SK-N-SH treated with all-trans-retinoic acid at 6 μM for 48 hours (cell line): Measurements from ENCODE around the gene SLC12A8.

Experiments used
- ATAC-seq: fragments of 200-7000 bp; cut with Tn5 transposase; 3 replicates; pipeline ENCODE4 v1.9.1; 2020; ENCODE audit warnings: mild to moderate bottlenecking, moderate library complexity
- ARNTL ChIP-seq: fragments of 450-650 bp; formaldehyde crosslinking; IDR thresholded peaks from 2 replicates; pipeline ENCODE4 v1.5.0; 2020; ENCODE audit warnings: low read depth, mild to moderate bottlenecking, moderate library complexity, borderline replicate concordance
- BACH2 ChIP-seq: fragments of 250-450 bp; sonication (Bioruptor Pico); IDR thresholded peaks from 2 replicates; pipeline ENCODE4 v1.9.0; 2021; ENCODE audit warnings: mild to moderate bottlenecking, borderline replicate concordance
- CREB5 ChIP-seq: fragments of 250-450 bp; sonication (Bioruptor Pico); IDR thresholded peaks from 2 replicates; pipeline ENCODE4 v1.5.1; 2020; ENCODE audit warnings: low read depth, mild to moderate bottlenecking, moderate library complexity
- CSDC2 ChIP-seq: fragments of 250-450 bp; sonication (Bioruptor Pico); IDR thresholded peaks from 2 replicates; pipeline ENCODE4 v1.5.0; 2020; ENCODE audit warnings: mild to moderate bottlenecking, moderate library complexity
- CSRNP3 ChIP-seq: fragments of 250-450 bp; sonication (Bioruptor Pico); IDR thresholded peaks from 2 replicates; pipeline ENCODE4 v1.5.1; 2021; ENCODE audit warnings: mild to moderate bottlenecking, moderate library complexity
- ESRRG ChIP-seq: fragments of 250-450 bp; sonication (Bioruptor Pico); IDR thresholded peaks from 2 replicates; pipeline ENCODE4 v1.6.1; 2021; ENCODE audit warnings: mild to moderate bottlenecking
- GLIS3 ChIP-seq: fragments of 250-450 bp; sonication (Bioruptor Pico); IDR thresholded peaks from 2 replicates; pipeline ENCODE4 v1.5.0; 2020; ENCODE audit warnings: mild to moderate bottlenecking, moderate library complexity
- ISL1 ChIP-seq: fragments of 250-450 bp; sonication (Bioruptor Pico); IDR thresholded peaks from 2 replicates; pipeline ENCODE4 v2.1.2; 2022; ENCODE audit warnings: mild to moderate bottlenecking, moderate library complexity
- OSR1 ChIP-seq: fragments of 250-450 bp; sonication (Bioruptor Pico); IDR thresholded peaks from 2 replicates; pipeline ENCODE4 v1.8.0; 2022; ENCODE audit warnings: moderate library complexity, mild to moderate bottlenecking, inconsistent platforms
- PATZ1 ChIP-seq: fragments of 250-450 bp; sonication (Bioruptor Pico); IDR thresholded peaks from 2 replicates; pipeline ENCODE4 v1.8.0; 2020; ENCODE audit warnings: mild to moderate bottlenecking, moderate library complexity, borderline replicate concordance
- POU6F1 ChIP-seq: fragments of 250-450 bp; sonication (Bioruptor Pico); IDR thresholded peaks from 2 replicates; pipeline ENCODE4 v1.8.0; 2021; ENCODE audit warnings: low read depth, mild to moderate bottlenecking, moderate library complexity, borderline replicate concordance
- PPARA ChIP-seq: fragments of 250-450 bp; sonication (Bioruptor Pico); IDR thresholded peaks from 2 replicates; pipeline ENCODE4 v1.5.0; 2020; ENCODE audit warnings: mild to moderate bottlenecking, borderline replicate concordance
- TCF4 ChIP-seq: fragments of 250-450 bp; sonication (Bioruptor Pico); IDR thresholded peaks from 2 replicates; pipeline ENCODE4 v1.8.0; 2021; ENCODE audit warnings: mild to moderate bottlenecking, moderate library complexity, borderline replicate concordance
- TOX ChIP-seq: fragments of 250-450 bp; sonication (Bioruptor Pico); IDR thresholded peaks from 2 replicates; pipeline ENCODE4 v1.8.0; 2021; ENCODE audit warnings: mild to moderate bottlenecking, moderate library complexity, borderline replicate concordance
- TSHZ2 ChIP-seq: fragments of 250-450 bp; sonication (Bioruptor Pico); IDR thresholded peaks from 2 replicates; pipeline ENCODE4 v1.5.0; 2020; ENCODE audit warnings: mild to moderate bottlenecking, moderate library complexity
- ZC3H10 ChIP-seq: fragments of 250-450 bp; sonication (Bioruptor Pico); IDR thresholded peaks from 2 replicates; pipeline ENCODE4 v1.5.1; 2021; ENCODE audit warnings: mild to moderate bottlenecking, moderate library complexity
- ZFP3 ChIP-seq: fragments of 250-450 bp; sonication (Bioruptor Pico); IDR thresholded peaks from 2 replicates; pipeline ENCODE4 v1.5.0; 2020; ENCODE audit warnings: mild to moderate bottlenecking, moderate library complexity
- ZFP30 ChIP-seq: fragments of 450-650 bp; formaldehyde crosslinking; IDR thresholded peaks from 2 replicates; pipeline ENCODE4 v1.5.0; 2022; ENCODE audit warnings: mild to moderate bottlenecking, moderate library complexity
- ZNF565 ChIP-seq: fragments of 450-650 bp; formaldehyde crosslinking; conservative IDR thresholded peaks from 2 replicates; pipeline ENCODE4 v1.5.0; 2020; ENCODE audit warnings: low read depth, mild to moderate bottlenecking, moderate library complexity
- ZNF70 ChIP-seq: fragments of 450-650 bp; formaldehyde crosslinking; IDR thresholded peaks from 2 replicates; pipeline ENCODE4 v1.5.0; 2020; ENCODE audit warnings: mild to moderate bottlenecking, moderate library complexity
- ZNF8 ChIP-seq: fragments of 450-650 bp; formaldehyde crosslinking; IDR thresholded peaks from 2 replicates; pipeline ENCODE4 v1.5.0; 2020; ENCODE audit warnings: mild to moderate bottlenecking, moderate library complexity

Gene SLC12A8

GRCh38 chr3:125043599-125044151 is 168.9 kb downstream of the SLC12A8 start:
- no peak for TF ChIP-seq CSDC2 (CRISPR knock-in tag)
- no peak for TF ChIP-seq OSR1 (CRISPR knock-in tag)
- no peak for TF ChIP-seq ESRRG (CRISPR knock-in tag)
- no peak for TF ChIP-seq TSHZ2 (CRISPR knock-in tag)
- no peak for TF ChIP-seq ZNF565 (CRISPR knock-in tag)
- TF ChIP-seq ISL1 (CRISPR knock-in tag): no peak
- TF ChIP-seq PATZ1 (CRISPR knock-in tag): no peak
- no peak for TF ChIP-seq TOX (CRISPR knock-in tag)
- TF ChIP-seq ZC3H10: no peak
- TF ChIP-seq BACH2 (CRISPR knock-in tag): no peak
- TF ChIP-seq CREB5: no peak
- no peak for TF ChIP-seq PPARA (CRISPR knock-in tag)
- TF ChIP-seq, all 23 proteins: peak for 0
- ATAC-seq: no peak

GRCh38 chr3:125042725-125043406 is 169.7 kb downstream of the SLC12A8 start:
- ATAC-seq: no peak
- TF ChIP-seq GLIS3 (CRISPR knock-in tag) (no peak), TOX (CRISPR knock-in tag) (no peak), ZFP3 (CRISPR knock-in tag) (no peak), CREB5 (no peak), ARNTL (CRISPR knock-in tag) (no peak), ZNF70 (no peak), PATZ1 (CRISPR knock-in tag) (no peak), POU6F1 (no peak), TCF4 (no peak), PPARA (CRISPR knock-in tag) (no peak), ISL1 (CRISPR knock-in tag) (no peak), BACH2 (CRISPR knock-in tag) (no peak), ZNF8 (no peak), ZFP30 (CRISPR knock-in tag) (no peak), ESRRG (CRISPR knock-in tag) (no peak), ZNF565 (CRISPR knock-in tag) (no peak), OSR1 (CRISPR knock-in tag) (no peak), TSHZ2 (CRISPR knock-in tag) (no peak), CSRNP3 (CRISPR knock-in tag) (no peak), ZC3H10 (no peak)
